GM12892 (cell line): ENCODE data around the gene ZFHX3.

Source experiments
- POLR2A ChIP-seq: IDR thresholded peaks from 2 replicates; pipeline ENCODE4 v1.6.1; 2011; ENCODE audit warnings: low read depth, low read length, control low read depth
- TAF1 ChIP-seq: IDR thresholded peaks from 2 replicates; pipeline ENCODE4 v1.6.1; 2011; ENCODE audit warnings: low read depth, mild to moderate bottlenecking, control low read depth, low read length, borderline replicate concordance

DNA sequence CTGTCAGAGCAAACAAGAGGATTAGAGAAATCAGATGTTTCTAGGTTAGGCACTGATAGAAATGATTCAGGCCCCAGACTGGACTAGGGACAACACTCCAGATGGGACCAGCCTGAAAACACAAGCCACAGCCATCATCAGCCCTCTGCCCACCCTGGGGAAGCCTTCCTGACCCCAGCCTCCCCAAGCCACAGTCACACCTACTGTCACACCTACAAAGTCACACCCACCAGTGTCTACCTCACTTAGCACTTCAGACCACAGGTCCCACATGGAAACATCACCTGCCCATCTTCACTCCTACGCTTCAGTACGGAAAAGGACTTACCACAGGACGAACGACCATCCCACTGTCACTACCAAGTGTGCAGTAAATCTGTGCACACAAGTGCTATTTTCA is 197.9 kb downstream of the ZFHX3 start:
- TF ChIP-seq POLR2A = no peak
- no peak for TF ChIP-seq TAF1
